Adrenal gland (tissue), 12 donors: ENCODE results near the gene C1orf167. TPM values are rescaled to one million over a fixed set of nuclear protein-coding genes. Genes with fewer than 3 reads are reported as not detected.

Experiments used
- DNase-seq, 7 donors: peaks; one replicate each; pipeline ENCODE4 v3.0.0-alpha.2; 2019 to 2020
- H3K27ac ChIP-seq, 5 donors: fragments of 200-600 bp; sonication (generic) in 4 of 5; 1 replicate in 3 of 5; 2 replicates in 2 of 5; pipeline versions ENCODE4 v1.5.1 to v1.8.0; 2016 to 2020; ENCODE audit warnings: mild to moderate bottlenecking in 1 of 5
- H3K27me3 ChIP-seq: fragments of 200-600 bp; 2 replicates; pipeline ENCODE4 v1.8.0; 2021
- H3K36me3 ChIP-seq, 2 donors: fragments of 200-600 bp; replicated peaks in 1 of 2; 1 replicate in 1 of 2; 2 replicates in 1 of 2; pipeline versions ENCODE4 v1.5.1 to v1.8.0; 2018 to 2022
- H3K4me1 ChIP-seq, 2 donors: fragments of 200-600 bp; replicated peaks in 1 of 2; 1 replicate in 1 of 2; 2 replicates in 1 of 2; pipeline versions ENCODE4 v1.5.1 to v1.8.0; 2018 to 2021
- H3K4me3 ChIP-seq, 4 donors: fragments of 200-600 bp; sonication (generic) in 3 of 4; one replicate each; pipeline ENCODE4 v1.5.1; 2016 to 2018
- H3K9me3 ChIP-seq, 3 donors: fragments of 200-600 bp; sonication (generic) in 1 of 3; replicated peaks in 1 of 3; 1 replicate in 2 of 3; 2 replicates in 1 of 3; pipeline versions ENCODE4 v1.5.1 to v1.8.0; 2016 to 2021
- CTCF ChIP-seq, 6 experiments: fragments of 450-650 bp in 4 of 6; fragments of 200-600 bp in 2 of 6; sonication (generic) in 1 of 6; IDR thresholded peaks; 1 replicate in 5 of 6; 2 replicates in 1 of 6; pipeline versions ENCODE4 v1.5.1 to v1.8.0; 2016 to 2021; ENCODE audit warnings: antibody characterized with exemption in 6 of 6, mild to moderate bottlenecking in 2 of 6, moderate library complexity in 1 of 6
- POLR2A ChIP-seq, 2 donors: fragments of 450-650 bp; IDR thresholded peaks; one replicate each; pipeline ENCODE4 v1.6.1; 2017; ENCODE audit warnings: antibody characterized with exemption in 2 of 2, mild to moderate bottlenecking in 2 of 2, moderate library complexity in 1 of 2
- WGBS, 4 donors: extraction: QIAGEN DNeasy Blood & Tissue Kit in 2 of 4; methylation state at CpG; one replicate each; pipeline versions ENCODE4 v1.1.5 to v1.1.7; 2013 to 2017; 5-methylcytosine and 5-hydroxymethylcytosine counted together
- intact Hi-C, 2 donors: fragments of 100-400 bp; cut with DNase I; formaldehyde crosslinking; loops; one replicate each; pipeline versions ENCODE4 v1.14.1 to v1.15.0; 2022 to 2023
- polyA plus RNA-seq, 3 donors: library from polyadenylated mRNA; stranded (reverse); fragments of 200-250 nt in 2 of 3; fragments of 350-450 nt in 1 of 3; fragmentation: Illumina TruSeq in 1 of 3; extraction: RNeasy Lipid Tissue Mini Kit (QIAGEN cat#74804) in 1 of 3; gene quantifications; one replicate each; pipeline ENCODE4 v1.2.3, GENCODE V29; 2013 to 2014
- total RNA-seq, 9 donors: library from RNA; depleted of rRNA in 4 of 9; stranded (reverse); fragments of >200 nt in 4 of 9; fragments of 120-200 nt in 1 of 9; fragmentation: NEBNext Ultra II Directional in 1 of 9; extraction: Animal tissue kit (Norgen Biotek cat#: 25700) in 1 of 9; gene quantifications; one replicate each; pipeline versions ENCODE4 v1.1.0 to v1.2.4, GENCODE V29; 2013 to 2023
- donor health status: healthy with polysubstance abuse.
- donor health status: Bipolar disorder and iron deficiency.
- donor health status: DM: yes; HTN: yes; CAD: no.
- donor health status: DM: no; HTN: no; CAD: no.
- donor health status: DM: no; HTN: no; CAD: no.
- donor health status: DM: yes; HTN: yes; CAD: no.

The C1orf167 gene
- total and polyA plus RNA-seq, 12 donors = 0.32 to 13.2 (median 3.2) TPM; not detected in 2

GRCh38 chr1:11780380-11781147 lies 18.6 kb downstream of the C1orf167 start:
- no peak overlapping the region for H3K27ac ChIP-seq
- no peaks in the 10 kb centered on the region for H3K9me3 ChIP-seq
- 76 to 86% (median 80%) methylated on average over 9 to 10 of the region's 10 CpGs for WGBS, 4 donors
- no peak overlapping the region for H3K4me3 ChIP-seq
- H3K4me1 ChIP-seq = peaks cover 8 to 14% of the 10 kb centered on the region in 2 donors
- no peaks in the 10 kb centered on the region for H3K36me3 ChIP-seq
- intact Hi-C loops = no loop called here
- TF ChIP-seq CTCF (IDR thresholded peaks at IDR 0.05) = no peak
- TF ChIP-seq POLR2A (IDR thresholded peaks at IDR 0.05) = no peak
- no peak for DNase-seq
- H3K27me3 ChIP-seq = no peaks in the 10 kb centered on the region

GRCh38 chr1:11781297-11781696 lies 19.3 kb downstream of the C1orf167 start:
- DNase-seq = no peak
- no peaks in the 10 kb centered on the region for H3K9me3 ChIP-seq
- no peaks in the 10 kb centered on the region for H3K27me3 ChIP-seq
- H3K4me3 ChIP-seq = no peak overlapping the region
- peaks cover 9 to 21% of the 10 kb centered on the region in 2 donors for H3K4me1 ChIP-seq
- H3K27ac ChIP-seq = no peak overlapping the region
- no peaks in the 10 kb centered on the region for H3K36me3 ChIP-seq
- TF ChIP-seq POLR2A (IDR thresholded peaks at IDR 0.05) (no peak), CTCF (IDR thresholded peaks at IDR 0.05) (no peak)
- 84 to 93% (median 90%) methylated on average over 9 to 12 of the region's 12 CpGs for WGBS, 4 donors
- intact Hi-C loops = no loop called here

- Histone ChIP-seq H3K4me1 (peaks cover 14 to 30% of the 10 kb centered on the region in 2 donors), H3K27me3 (no peaks in the 10 kb centered on the region), H3K9me3 (no peaks in the 10 kb centered on the region), H3K36me3 (no peaks in the 10 kb centered on the region), H3K27ac (no peak overlapping the region), H3K4me3 (no peak overlapping the region)
- TF ChIP-seq POLR2A (IDR thresholded peaks at IDR 0.05) = no peak
- TF ChIP-seq CTCF (IDR thresholded peaks at IDR 0.05) = no peak
- peak in 1 of 7 donors; percentile 15 for DNase-seq
- intact Hi-C loops = no loop called here
- 75 to 91% (median 88%) methylated on average over 3 to 6 of the region's 6 CpGs for WGBS, 4 donors
Measured at GRCh38 chr1:11782127-11782708, 20.2 kb downstream of the C1orf167 start.

GRCh38 chr1:11783556-11783955 lies 21.6 kb downstream of the C1orf167 start:
- Histone ChIP-seq H3K36me3 (no peaks in the 10 kb centered on the region), H3K4me1 (peaks cover 25 to 43% of the 10 kb centered on the region in 2 donors), H3K27me3 (no peaks in the 10 kb centered on the region), H3K9me3 (no peaks in the 10 kb centered on the region), H3K27ac (no peak overlapping the region), H3K4me3 (no peak overlapping the region)
- WGBS, 4 donors = 86 to 92% (median 90%) methylated on average over 6 of the region's 6 CpGs
- DNase-seq = no peak
- TF ChIP-seq POLR2A (IDR thresholded peaks at IDR 0.05) = no peak
- no peak for TF ChIP-seq CTCF (IDR thresholded peaks at IDR 0.05)
- intact Hi-C loops = no loop called here
